ENCODE results near the gene CCDC120.

Gene CCDC120, protein sequence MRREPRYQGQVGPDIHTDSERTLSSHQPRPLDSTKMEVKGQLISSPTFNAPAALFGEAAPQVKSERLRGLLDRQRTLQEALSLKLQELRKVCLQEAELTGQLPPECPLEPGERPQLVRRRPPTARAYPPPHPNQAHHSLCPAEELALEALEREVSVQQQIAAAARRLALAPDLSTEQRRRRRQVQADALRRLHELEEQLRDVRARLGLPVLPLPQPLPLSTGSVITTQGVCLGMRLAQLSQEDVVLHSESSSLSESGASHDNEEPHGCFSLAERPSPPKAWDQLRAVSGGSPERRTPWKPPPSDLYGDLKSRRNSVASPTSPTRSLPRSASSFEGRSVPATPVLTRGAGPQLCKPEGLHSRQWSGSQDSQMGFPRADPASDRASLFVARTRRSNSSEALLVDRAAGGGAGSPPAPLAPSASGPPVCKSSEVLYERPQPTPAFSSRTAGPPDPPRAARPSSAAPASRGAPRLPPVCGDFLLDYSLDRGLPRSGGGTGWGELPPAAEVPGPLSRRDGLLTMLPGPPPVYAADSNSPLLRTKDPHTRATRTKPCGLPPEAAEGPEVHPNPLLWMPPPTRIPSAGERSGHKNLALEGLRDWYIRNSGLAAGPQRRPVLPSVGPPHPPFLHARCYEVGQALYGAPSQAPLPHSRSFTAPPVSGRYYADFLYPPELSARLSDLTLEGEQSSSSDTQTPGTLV

DNA sequence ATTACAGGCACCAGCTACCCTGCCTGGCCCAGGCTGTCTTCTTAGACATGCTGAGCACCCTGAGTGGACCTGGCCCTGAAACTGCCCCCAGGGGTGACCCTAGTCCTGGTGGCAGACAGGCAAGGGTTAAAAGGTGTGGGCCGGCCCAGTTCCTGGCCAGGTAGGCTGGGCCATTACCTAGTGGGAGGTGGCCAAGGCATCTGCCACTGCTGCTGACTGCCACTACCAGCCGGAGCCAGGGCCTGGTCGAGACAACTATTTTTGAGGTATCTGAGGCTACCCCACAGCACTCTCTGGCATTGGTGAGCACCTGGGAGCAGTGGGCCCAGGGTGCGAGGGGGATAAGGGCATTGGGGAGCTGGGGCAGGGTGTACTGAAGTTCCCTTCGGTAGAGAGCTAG lies at the start of gene CCDC120:
Gene CCDC120 (plus strand): TSS at position 206 of the 400 bp plus-strand sequence. CDS start 3,043 bp downstream, outside the sequence.
- DNase-seq, result no peak
- no peak for TF ChIP-seq POLR2A (IDR thresholded peaks at IDR 0.05; ENCODE audit: low read length)
- no peak for TF ChIP-seq GATA1 (IDR thresholded peaks at IDR 0.05; ENCODE audit: low read depth, low read length)

DNA sequence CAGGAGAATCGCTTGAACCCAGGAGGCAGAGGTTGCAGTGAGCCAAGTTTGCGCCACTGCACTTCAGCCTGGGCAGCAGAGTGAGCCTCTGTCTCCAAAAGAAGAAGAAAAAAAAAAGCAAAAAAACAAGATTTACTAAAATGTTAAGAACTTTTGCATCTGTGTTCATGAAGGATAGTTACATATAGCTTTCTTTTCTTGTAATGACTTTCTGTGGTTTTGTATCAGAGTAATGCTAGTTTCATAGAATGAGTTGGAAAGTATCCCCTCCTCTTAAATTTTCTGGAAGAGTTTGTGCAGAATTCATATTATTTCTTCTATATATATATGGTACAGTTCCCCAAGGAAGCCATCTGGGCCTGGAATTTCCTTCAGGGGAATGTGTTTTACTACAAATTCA lies 39.7 kb upstream of the CCDC120 start:
- DNase-seq, result no peak
- TF ChIP-seq POLR2A (IDR thresholded peaks at IDR 0.05; ENCODE audit: low read length) (no peak), GATA1 (IDR thresholded peaks at IDR 0.05; ENCODE audit: low read depth, low read length) (no peak)

DNA sequence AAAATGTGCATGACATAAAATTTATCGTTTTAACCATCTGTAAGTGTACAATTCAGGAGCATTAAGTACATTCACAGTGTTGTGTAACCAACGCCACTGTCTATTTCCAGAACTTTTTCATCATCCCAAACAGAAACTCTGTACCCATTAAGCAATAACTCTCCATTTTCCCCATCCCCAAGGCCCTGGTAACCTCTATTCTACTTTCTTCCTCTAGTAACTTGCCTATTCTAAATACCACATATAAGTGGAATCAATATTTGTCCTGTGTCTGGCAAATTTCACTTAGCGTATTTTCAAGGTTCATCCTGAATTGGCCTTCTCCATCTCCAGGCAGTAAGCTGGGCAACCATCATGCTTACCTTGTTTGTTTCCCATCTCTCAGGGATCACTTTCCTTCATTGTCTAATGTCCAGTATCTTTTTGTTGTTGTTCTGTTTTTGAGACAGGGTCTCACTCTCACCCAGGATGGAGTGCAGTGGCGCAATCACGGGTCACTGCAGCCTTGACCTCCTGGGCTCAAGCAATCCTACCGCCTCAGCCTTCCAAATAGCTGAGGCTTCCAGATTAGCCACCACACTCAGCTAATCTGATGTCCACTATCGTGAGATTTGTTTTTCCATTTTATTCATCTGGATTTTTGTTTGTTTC lies 39.1 kb upstream of the CCDC120 start:
- no peak for TF ChIP-seq POLR2A (IDR thresholded peaks at IDR 0.05; ENCODE audit: low read length)
- TF ChIP-seq GATA1 (IDR thresholded peaks at IDR 0.05; ENCODE audit: low read depth, low read length), result no peak
- no peak for DNase-seq

DNA sequence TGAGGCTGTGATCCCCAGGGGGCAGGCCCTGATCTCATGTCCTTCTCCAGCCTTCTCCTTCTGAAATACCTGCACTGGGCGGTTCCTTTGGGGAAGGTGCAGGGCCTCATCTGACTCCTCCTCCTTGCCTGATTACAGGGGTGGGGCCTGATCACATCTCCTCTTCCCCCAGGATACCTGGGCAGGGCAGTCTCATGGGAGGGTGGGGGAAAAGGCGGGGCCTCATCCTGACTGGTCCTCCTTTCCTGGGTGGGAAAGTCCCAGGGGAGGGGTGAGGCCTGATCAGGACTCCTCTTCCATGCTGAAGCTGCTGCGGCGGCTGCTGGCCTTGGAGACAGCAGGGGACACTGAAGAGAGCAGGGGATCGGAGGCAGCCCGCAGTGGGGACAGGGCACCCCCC lies 28.9 kb upstream of the CCDC120 start:
- DNase-seq, result no peak
- TF ChIP-seq GATA1 (IDR thresholded peaks at IDR 0.05; ENCODE audit: low read depth, low read length), result no peak
- no peak for TF ChIP-seq POLR2A (IDR thresholded peaks at IDR 0.05; ENCODE audit: low read length)

DNA sequence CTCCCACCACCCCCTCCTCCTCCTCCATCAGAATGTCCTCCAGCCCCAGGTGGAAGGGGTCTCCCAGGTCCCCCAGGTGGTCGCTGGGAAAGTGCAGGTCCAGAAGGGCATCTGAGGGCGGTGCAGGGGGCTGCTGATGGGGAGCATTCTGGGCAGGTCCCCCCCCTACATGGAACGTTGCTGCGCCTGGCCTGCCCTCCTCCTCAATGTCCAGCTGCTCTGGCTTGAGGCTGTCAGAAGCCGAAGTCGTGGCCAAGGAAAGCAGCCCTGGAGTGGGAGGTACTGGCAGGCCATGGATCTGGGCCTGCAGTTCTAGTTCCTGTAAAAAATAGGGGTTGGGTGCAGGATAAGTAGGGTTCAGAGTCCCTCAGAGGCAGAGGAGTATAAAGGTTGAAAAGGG lies 28.5 kb upstream of the CCDC120 start:
- DNase-seq, result no peak
- no peak for TF ChIP-seq POLR2A (IDR thresholded peaks at IDR 0.05; ENCODE audit: low read length)
- no peak for TF ChIP-seq GATA1 (IDR thresholded peaks at IDR 0.05; ENCODE audit: low read depth, low read length)

DNA sequence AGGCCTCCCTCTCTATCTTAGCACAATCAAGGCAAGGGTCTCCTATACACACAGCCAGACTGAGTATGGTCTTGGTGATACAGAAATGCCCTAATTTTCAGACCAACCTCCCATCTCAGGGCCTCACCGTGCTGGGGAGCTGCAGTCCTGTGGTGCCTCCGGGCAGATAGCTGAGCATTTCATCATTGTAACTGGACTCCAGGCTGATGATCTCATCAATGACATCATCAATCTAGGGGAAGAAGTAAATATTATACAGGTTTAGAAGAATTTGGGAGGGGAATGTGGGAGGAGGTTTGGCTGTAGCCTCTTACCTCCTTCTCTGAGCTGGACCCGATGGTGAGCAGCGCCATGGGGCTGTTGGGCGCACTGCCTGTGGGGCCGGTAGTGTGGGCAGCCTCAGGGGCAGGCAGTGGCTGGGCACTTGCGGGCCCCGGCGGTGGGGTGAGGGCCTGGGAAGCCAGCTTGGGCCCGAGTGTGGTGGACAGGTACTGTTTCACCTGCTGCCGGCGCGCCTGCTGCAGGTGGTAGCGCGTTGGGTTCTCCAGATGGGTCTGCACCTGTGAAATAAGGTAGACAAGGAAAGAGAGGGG lies 20.8 kb upstream of the CCDC120 start:
- DNase-seq, result peak in 1 of 2 experiments; percentile 52
- no peak for TF ChIP-seq GATA1 (IDR thresholded peaks at IDR 0.05; ENCODE audit: low read depth, low read length)
- TF ChIP-seq POLR2A (IDR thresholded peaks at IDR 0.05; ENCODE audit: low read length), result no peak

DNA sequence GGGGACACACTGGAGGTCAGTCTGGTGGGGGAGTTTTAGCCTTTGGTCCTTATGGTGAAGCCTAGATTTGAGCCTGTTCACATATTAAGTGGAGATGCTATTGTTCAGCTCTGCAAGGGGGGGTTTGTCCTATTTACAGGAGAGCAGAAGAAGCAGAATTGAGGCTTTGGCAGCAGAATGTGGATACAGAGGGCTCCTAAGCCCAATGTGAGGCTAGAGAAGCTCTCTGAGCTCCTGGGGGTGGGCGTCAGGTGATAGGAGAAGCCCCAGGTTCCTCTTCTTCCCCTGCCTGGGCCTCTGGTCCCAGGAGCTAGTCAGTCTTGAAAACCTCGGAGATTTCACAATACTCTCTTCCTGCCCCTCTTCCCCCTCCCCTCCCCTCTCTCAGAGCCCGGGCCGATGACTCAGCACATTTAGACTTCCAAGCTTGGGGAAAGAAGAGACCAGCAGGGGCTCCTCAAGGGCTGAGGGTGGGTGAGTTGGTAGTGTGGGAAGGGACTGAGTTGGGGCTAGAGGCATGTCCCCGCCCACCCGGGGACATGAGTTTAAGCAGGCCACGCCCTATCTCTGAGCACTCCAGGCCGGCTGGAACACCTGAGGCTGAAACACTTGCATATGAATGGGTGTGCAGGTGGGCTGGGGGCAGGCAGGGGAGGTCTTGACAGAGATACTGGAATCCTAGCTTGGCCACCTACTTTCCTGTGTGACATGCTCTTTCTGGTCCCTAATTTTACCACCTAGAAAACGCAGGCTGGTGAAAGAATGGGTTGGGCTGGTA lies 19.0 kb upstream of the CCDC120 start:
- DNase-seq, result peak; percentile 79 to 89
- TF ChIP-seq POLR2A (IDR thresholded peaks at IDR 0.05; ENCODE audit: low read length), result no peak
- TF ChIP-seq GATA1 (IDR thresholded peaks at IDR 0.05; ENCODE audit: low read depth, low read length), result no peak

DNA sequence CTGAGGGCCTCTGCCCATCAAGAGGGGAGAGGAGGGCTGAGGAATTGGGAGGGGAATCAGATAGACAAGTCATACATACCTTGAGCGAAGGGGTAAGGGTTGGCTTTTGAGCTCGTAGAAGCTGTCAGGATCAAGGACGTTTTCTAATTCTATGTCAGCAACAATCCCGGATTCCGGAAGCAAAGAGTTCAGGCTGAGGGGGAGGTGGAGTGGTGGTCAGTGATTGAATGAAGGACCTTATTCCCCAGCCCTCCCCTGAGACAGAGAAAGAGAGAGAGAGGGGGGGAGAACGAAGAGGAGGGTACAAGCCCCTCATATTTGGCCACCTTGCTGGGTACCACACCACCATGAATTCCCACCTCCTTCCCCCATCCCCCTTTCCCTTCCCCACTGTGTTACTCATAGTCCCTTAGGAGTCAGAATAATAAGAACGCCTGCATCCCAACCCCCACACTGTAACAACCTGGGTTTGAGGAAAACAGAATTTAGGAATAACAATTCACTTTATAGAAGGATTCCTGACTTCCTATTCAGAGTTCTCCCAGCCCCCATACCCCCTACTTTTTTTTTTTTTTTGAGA lies 18.3 kb upstream of the CCDC120 start:
- TF ChIP-seq POLR2A (IDR thresholded peaks at IDR 0.05; ENCODE audit: low read length), result no peak
- TF ChIP-seq GATA1 (IDR thresholded peaks at IDR 0.05; ENCODE audit: low read depth, low read length), result no peak
- no peak for DNase-seq

DNA sequence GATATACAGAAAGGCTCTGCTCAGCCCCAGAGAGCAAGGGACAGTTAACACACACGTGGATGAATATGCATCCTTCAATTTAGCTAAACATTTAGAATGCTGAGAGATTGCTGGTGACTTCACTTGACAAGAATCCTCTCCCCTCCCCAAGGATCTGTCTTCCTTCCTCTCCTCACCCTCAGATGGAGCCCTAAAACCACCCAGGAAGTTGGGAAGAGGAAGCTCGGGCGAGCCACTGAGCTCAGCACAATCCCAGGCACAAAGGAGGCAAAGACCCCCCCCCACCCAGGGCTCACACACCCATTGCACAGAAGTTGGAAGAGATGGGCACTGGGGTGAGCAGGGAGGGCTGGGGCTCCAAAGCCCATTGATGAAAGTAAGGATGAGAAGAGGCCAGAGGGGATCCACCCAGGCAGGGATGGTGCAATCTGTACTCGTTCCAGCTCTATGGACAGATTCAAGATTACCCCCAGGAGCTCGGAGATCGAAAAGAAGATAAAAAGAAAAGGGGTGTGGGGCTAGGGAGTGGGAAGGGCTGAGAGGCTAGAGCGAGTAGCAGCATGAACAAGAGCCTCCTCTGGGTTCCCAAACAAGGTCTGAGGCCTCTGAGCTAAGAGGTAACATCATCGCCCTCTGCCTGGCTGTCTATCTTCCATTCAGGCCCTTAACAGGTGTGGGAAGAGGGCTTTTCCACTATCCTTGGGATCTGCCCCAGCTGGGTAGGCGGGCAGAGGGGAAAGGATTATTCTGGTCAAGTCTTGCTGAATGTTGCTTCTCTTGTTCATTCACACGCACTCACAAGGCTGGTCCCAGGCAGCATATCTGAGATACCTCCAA lies 16.8 kb upstream of the CCDC120 start:
- DNase-seq, result peak in 1 of 2 experiments; percentile 44
- no peak for TF ChIP-seq GATA1 (IDR thresholded peaks at IDR 0.05; ENCODE audit: low read depth, low read length)
- no peak for TF ChIP-seq POLR2A (IDR thresholded peaks at IDR 0.05; ENCODE audit: low read length)

DNA sequence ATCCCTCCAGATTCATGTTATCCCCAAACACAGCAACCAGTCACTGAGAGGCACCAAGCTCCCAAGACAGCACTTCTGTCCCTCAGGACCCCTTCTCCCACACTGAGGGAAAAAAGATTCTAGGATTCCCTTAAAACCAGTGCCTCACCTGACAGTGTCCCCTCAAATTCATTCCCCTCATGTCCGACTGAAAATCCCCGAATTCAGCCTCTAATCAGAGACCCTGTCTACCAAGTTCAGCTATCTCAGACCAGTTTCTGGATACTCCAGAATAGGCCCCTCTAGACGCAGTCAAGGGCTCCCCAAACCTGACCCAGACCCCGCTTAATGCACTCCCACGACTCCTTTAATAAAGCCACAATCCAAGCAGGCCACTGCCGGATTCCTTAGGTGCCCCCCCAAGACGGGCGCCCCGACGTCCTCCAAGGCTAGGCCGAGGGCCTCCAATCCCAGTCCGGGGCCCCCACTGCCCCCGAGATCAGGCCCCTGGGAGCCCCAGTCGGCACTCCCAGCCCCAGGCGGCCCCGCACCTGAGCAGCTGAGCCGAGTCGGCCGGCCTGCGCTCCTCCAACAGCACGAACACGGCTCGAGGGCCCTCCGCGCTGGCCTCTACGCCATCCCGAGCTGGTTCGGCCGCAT lies 16.1 kb upstream of the CCDC120 start:
- TF ChIP-seq POLR2A (IDR thresholded peaks at IDR 0.05; ENCODE audit: low read length), result no peak
- DNase-seq, result no peak

DNA sequence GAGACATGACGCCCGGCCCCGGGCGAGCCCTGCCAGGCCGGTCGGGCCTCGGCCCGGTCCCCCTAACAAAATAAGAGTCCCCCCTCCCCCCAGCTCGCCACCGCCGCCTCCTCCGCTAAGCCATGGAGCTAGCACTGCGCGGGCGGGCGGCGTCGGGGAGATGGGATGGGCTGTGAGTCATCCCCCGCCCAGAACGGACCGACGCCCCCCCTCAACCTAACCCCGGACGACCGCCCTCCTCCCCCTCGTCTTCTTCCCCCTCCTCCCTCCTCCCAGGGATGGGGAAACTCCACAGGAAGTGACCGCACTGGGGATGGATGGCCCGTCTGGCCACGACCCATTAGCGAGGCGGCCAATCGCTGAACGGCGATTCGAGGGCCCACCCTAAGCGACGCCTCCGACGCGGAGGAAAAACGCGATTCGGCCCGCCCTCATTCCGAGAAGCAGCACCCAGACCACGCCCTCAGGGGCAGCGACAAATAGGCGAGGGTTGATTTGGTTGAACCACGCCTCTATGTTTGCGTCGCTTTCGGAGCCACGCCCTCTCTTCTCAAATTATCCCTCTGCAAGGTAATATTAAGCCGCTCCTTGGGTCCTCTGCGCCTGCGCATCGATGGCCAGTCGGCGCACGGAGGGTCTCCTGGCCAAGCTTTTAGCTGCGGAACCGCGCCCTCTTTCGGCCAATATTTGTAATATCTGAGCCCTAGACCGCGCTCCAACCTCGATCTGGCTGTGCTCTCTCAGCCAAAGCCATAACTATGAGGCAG lies 15.4 kb upstream of the CCDC120 start, which contains the start of gene TFE3:
Gene TFE3 (minus strand): TSS at position 138 of the 767 bp plus-strand sequence. CDS start 131 bp downstream, at position 7.
- TF ChIP-seq GATA1 (IDR thresholded peaks at IDR 0.05; ENCODE audit: low read depth, low read length), result no peak
- peak; percentile 28 for TF ChIP-seq POLR2A (IDR thresholded peaks at IDR 0.05; ENCODE audit: low read length)
- DNase-seq, result peak; percentile 98 to 99

Measured in erythroblast (primary cell).